OCI-LY7 (cell line): Measurements from ENCODE around the gene PUM2. TPM values are rescaled to one million over a fixed set of nuclear protein-coding genes. Genes with fewer than 3 reads are reported as not detected.

ENCODE experiments used
- BruUV-seq: library from RNA; stranded (reverse); fragments of 400-500 nt; replicated peaks from 2 replicates; lab custom pipeline; 2021; lab: Mats Ljungman, UMichigan
- CTCF ChIA-PET: fragments of 300-600 bp; sonication (Branson Sonifier 250); formaldehyde crosslinking; loops from one replicate; lab custom pipeline; 2022; ENCODE audit warnings: antibody characterized with exemption; ENCODE audit not compliant: unreplicated experiment; lab: Charles Lee
- POLR2A ChIA-PET: fragments of 300-600 bp; sonication (Branson Sonifier 250); formaldehyde crosslinking; loops from one replicate; lab custom pipeline; 2022; ENCODE audit warnings: antibody characterized with exemption; lab: Charles Lee
- DNase-seq: peaks from one replicate; pipeline ENCODE4 v3.0.0-alpha.2; 2015; ENCODE audit warnings: low spot score
- H2AFZ ChIP-seq: fragments of 200-600 bp; sonication (generic), shearing (Covaris generic); 2 replicates; pipeline ENCODE4 v1.6.1; 2014; ENCODE audit warnings: mild to moderate bottlenecking, antibody characterized with exemption, low read length, moderate library complexity
- H3K27ac ChIP-seq: fragments of 200-600 bp; sonication (generic); 2 replicates; pipeline ENCODE4 v1.5.1; 2014; ENCODE audit warnings: mixed run types, low read depth, mild to moderate bottlenecking, moderate library complexity, low read length, inconsistent platforms; ENCODE audit not compliant: poor library complexity, severe bottlenecking
- H3K36me3 ChIP-seq: fragments of 200-600 bp; sonication (generic); 2 replicates; pipeline ENCODE4 v1.6.1; 2014; ENCODE audit warnings: mild to moderate bottlenecking, antibody characterized with exemption, low read length, moderate library complexity, mixed read lengths; ENCODE audit not compliant: insufficient read depth
- H3K4me1 ChIP-seq: fragments of 200-600 bp; sonication (generic); 2 replicates; pipeline ENCODE4 v1.5.1; 2014; ENCODE audit warnings: mild to moderate bottlenecking, low read length; ENCODE audit not compliant: insufficient read depth, poor library complexity, severe bottlenecking
- H3K4me2 ChIP-seq: fragments of 200-600 bp; sonication (generic); 2 replicates; pipeline ENCODE4 v1.6.1; 2014; ENCODE audit warnings: mild to moderate bottlenecking, low read length
- H3K4me3 ChIP-seq: fragments of 200-600 bp; sonication (generic); 2 replicates; pipeline ENCODE4 v1.5.1; 2014; ENCODE audit warnings: mild to moderate bottlenecking, low read depth, low read length; ENCODE audit not compliant: poor library complexity, severe bottlenecking
- H3K79me2 ChIP-seq: fragments of 200-600 bp; sonication (generic); 2 replicates; pipeline ENCODE4 v1.6.1; 2016; ENCODE audit warnings: low read depth, mild to moderate bottlenecking, low read length, moderate library complexity, mixed read lengths; ENCODE audit not compliant: insufficient read depth
- H3K9me2 ChIP-seq: fragments of 200-600 bp; sonication (generic); 2 replicates; pipeline ENCODE4 v1.6.1; 2016; ENCODE audit warnings: mild to moderate bottlenecking, low read length, mixed read lengths; ENCODE audit not compliant: insufficient read depth
- H3K9me3 ChIP-seq: fragments of 200-600 bp; sonication (generic); 2 replicates; pipeline ENCODE4 v1.6.1; 2014; ENCODE audit warnings: mild to moderate bottlenecking, mixed run types, low read length, mixed read lengths
- H4K20me1 ChIP-seq: fragments of 200-600 bp; sonication (generic); 2 replicates; pipeline ENCODE4 v1.6.1; 2014; ENCODE audit warnings: mild to moderate bottlenecking, antibody characterized with exemption, low read length, moderate library complexity, mixed read lengths; ENCODE audit not compliant: insufficient read depth
- CTCF ChIP-seq: fragments of 200-600 bp; sonication (generic); conservative IDR thresholded peaks from 2 replicates; pipeline ENCODE4 v1.5.1; 2014; ENCODE audit warnings: mild to moderate bottlenecking, antibody characterized with exemption, low read length, moderate library complexity, mixed read lengths
- EZH2phosphoT487 ChIP-seq: fragments of 200-600 bp; sonication (generic); IDR thresholded peaks from 2 replicates; pipeline ENCODE4 v1.6.1; 2018; ENCODE audit warnings: low read depth, borderline replicate concordance, mild to moderate bottlenecking, mixed run types, antibody characterized with exemption, low read length, moderate library complexity, mixed read lengths
- intact Hi-C: fragments of 100-400 bp; cut with micrococcal nuclease; formaldehyde crosslinking; loops from one replicate; pipeline ENCODE4 v1.10.0; 2022; ENCODE audit not compliant: unreplicated experiment
- total RNA-seq, 2 experiments: library from RNA; depleted of rRNA in 1 of 2; stranded (reverse); fragments of >200 nt in 1 of 2; shearing (Covaris generic) in 1 of 2; gene quantifications; 2 replicates each; pipeline ENCODE4 v1.2.3, GENCODE V29; 2014 to 2022

The PUM2 gene
- total RNA-seq, 2 experiments from 2014 or later, result 48.2 to 122 TPM

DNA sequence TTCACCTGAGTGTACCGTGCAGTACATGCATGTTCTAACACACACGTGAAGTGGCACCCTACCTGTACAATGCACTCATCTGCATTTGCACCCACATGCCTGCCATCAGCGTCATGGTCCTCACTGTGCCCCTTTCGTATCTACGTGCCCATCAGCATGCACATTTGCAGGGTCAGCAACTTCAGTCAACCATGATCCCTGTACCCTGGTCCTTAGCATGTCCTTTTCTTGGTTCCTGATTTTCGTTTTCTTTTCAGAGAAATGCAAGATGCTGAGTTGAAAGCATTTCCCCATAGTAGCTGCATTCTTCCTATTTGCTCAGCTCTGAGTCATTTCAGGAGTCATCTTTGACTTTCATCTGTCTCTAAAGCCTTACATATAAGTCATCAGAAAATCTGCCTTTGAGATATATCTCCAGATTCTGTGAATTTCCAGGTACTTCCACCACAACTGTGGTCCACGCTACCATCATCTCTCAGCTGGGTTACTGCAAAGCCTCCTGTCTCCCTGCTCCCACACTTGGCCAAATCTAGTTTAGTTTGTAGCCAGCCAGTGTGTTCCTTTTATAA is 14.7 kb upstream of the PUM2 start:
- Histone ChIP-seq H4K20me1 (no peaks in the 10 kb centered on the region), H3K9me2 (no peaks in the 10 kb centered on the region), H3K9me3 (no peaks in the 10 kb centered on the region), H2AFZ (no peak overlapping the region), H3K4me3 (no peak overlapping the region), H3K27ac (no peak overlapping the region), H3K4me1 (no peaks in the 10 kb centered on the region), H3K36me3 (no peaks in the 10 kb centered on the region), H3K79me2 (no peaks in the 10 kb centered on the region), H3K4me2 (no peak overlapping the region)
- CTCF ChIA-PET, result no interaction called here
- BruUV-seq, result no TSS peak
- no peak for DNase-seq
- TF ChIP-seq CTCF, result no peak
- TF ChIP-seq EZH2phosphoT487, result no peak
- intact Hi-C loops, result no loop called here
- POLR2A ChIA-PET, result no interaction called here

DNA sequence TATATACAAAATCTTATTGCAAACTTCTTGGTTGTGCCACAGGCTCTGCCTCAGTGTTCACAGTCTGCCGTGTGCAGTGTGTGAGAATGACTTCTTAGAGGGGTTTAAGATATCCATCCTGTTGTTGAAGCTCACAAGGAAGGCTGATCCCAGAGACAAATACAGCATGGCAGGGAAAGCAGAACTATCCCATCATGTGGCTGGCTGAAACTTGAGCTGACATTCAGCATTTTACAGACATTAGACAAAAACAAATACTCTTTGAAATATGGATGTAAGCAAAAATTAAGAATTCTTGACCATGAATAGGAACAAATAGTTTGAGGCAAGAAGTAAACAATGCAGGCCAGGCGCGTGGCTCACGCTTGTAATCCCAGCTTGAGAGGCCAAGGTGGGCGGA is 12.9 kb upstream of the PUM2 start:
- Histone ChIP-seq H3K27ac (no peak overlapping the region), H3K4me1 (no peaks in the 10 kb centered on the region), H3K4me2 (no peak overlapping the region), H3K4me3 (no peak overlapping the region), H4K20me1 (no peaks in the 10 kb centered on the region), H3K36me3 (no peaks in the 10 kb centered on the region), H2AFZ (no peak overlapping the region), H3K9me3 (no peaks in the 10 kb centered on the region), H3K79me2 (no peaks in the 10 kb centered on the region), H3K9me2 (no peaks in the 10 kb centered on the region)
- BruUV-seq, result no TSS peak
- TF ChIP-seq EZH2phosphoT487, result no peak
- TF ChIP-seq CTCF, result no peak
- POLR2A ChIA-PET, result no interaction called here
- intact Hi-C loops, result no loop called here
- no peak for DNase-seq
- CTCF ChIA-PET, result no interaction called here

DNA sequence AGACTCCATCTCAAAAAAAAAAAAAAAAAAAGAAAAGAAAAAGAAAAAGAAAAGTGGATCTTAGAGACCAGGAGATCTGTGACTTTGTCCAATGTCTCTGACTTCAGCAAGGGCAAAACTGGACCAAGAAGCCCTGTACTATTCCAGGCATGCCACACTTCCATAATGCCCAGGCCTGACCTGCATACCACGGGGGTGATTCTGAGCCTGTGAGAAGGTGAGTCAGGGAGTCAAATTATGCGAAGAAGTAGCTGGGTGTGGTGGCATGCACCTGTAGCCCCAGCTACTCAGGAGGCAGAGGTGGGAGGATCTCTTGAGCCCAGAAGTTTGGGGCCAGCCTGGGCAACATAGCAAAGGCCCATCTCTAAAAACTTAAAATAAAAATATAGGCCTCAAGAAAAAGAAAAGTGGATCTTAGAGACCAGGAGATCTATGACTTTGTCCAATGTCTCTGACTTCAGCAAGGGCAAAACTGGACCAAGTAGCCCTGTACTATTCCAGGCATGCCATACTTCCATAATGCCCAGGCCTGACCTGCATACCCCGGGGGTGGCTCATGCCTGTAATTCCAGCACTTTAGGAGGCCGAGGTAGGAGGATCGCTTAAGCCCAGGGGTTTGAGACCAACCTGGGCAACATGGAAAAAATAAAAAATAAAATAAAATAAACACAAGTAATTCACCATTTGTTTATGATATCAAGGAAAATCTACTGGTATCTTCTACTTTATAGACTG is 12.2 kb upstream of the PUM2 start:
- TF ChIP-seq EZH2phosphoT487 (no peak), CTCF (no peak)
- POLR2A ChIA-PET, result no interaction called here

More for the DNA sequence above, 12.2 kb upstream of the PUM2 start:
- Histone ChIP-seq H2AFZ (no peak overlapping the region), H3K36me3 (no peaks in the 10 kb centered on the region), H3K9me3 (no peaks in the 10 kb centered on the region), H3K4me1 (no peaks in the 10 kb centered on the region), H3K4me3 (no peak overlapping the region), H3K79me2 (no peaks in the 10 kb centered on the region), H4K20me1 (no peaks in the 10 kb centered on the region), H3K27ac (no peak overlapping the region), H3K4me2 (no peak overlapping the region), H3K9me2 (no peaks in the 10 kb centered on the region)
- CTCF ChIA-PET, result no interaction called here
- BruUV-seq, result no TSS peak
- DNase-seq, result no peak
- intact Hi-C loops, result no loop called here
